Heart left ventricle (tissue), 16 donors: ENCODE results near the gene POGZ. TPM values are rescaled to one million over a fixed set of nuclear protein-coding genes. Genes with fewer than 3 reads are reported as not detected.

Source experiments
- ATAC-seq, 4 donors: fragments of 200-7000 bp; cut with Tn5 transposase; one replicate each; pipeline ENCODE4 v1.9.1; 2020 to 2022; ENCODE audit warnings: moderate library complexity in 4 of 4, mild to moderate bottlenecking in 3 of 4, moderate number of reproducible peaks in 1 of 4
- DNase-seq, 5 donors: peaks; one replicate each; pipeline ENCODE4 v3.0.0-alpha.2; 2020
- H3K27ac ChIP-seq, 12 donors: fragments of 200-600 bp; sonication (generic) in 4 of 12; one replicate each; pipeline versions ENCODE4 v1.5.0 to v1.8.0; 2016 to 2022; ENCODE audit warnings: mild to moderate bottlenecking in 2 of 12
- H3K27me3 ChIP-seq, 9 donors: fragments of 200-600 bp; sonication (generic) in 2 of 9; one replicate each; pipeline versions ENCODE4 v1.5.1 to v1.8.0; 2016 to 2022; ENCODE audit warnings: mild to moderate bottlenecking in 3 of 9
- H3K36me3 ChIP-seq, 9 donors: fragments of 200-600 bp; sonication (generic) in 2 of 9; one replicate each; pipeline versions ENCODE4 v1.5.0 to v1.8.0; 2018 to 2022; ENCODE audit warnings: mild to moderate bottlenecking in 2 of 9
- H3K4me1 ChIP-seq, 12 donors: fragments of 200-600 bp; sonication (generic) in 4 of 12; one replicate each; pipeline versions ENCODE4 v1.5.0 to v1.8.0; 2016 to 2022; ENCODE audit warnings: mild to moderate bottlenecking in 3 of 12
- H3K4me3 ChIP-seq, 12 donors: fragments of 200-600 bp; sonication (generic) in 4 of 12; one replicate each; pipeline versions ENCODE4 v1.5.0 to v1.8.0; 2017 to 2022; ENCODE audit warnings: mild to moderate bottlenecking in 9 of 12, moderate library complexity in 4 of 12
- H3K9me3 ChIP-seq, 12 donors: fragments of 200-600 bp; sonication (generic) in 4 of 12; one replicate each; pipeline versions ENCODE4 v1.5.0 to v1.8.0; 2016 to 2022; ENCODE audit warnings: mild to moderate bottlenecking in 1 of 12
- POLR2A ChIP-seq, 2 donors: fragments of 450-650 bp; IDR thresholded peaks; one replicate each; pipeline ENCODE4 v1.6.1; 2017; ENCODE audit warnings: antibody characterized with exemption in 2 of 2, mild to moderate bottlenecking in 2 of 2, moderate library complexity in 2 of 2
- WGBS, 4 donors: extraction: QIAGEN DNeasy Blood & Tissue Kit in 2 of 4; methylation state at CpG; one replicate each; pipeline versions ENCODE4 v1.1.5 to v1.1.7; 2013 to 2018; 5-methylcytosine and 5-hydroxymethylcytosine counted together
- intact Hi-C, 10 donors: fragments of 100-400 bp; cut with DNase I; formaldehyde crosslinking; loops; one replicate each; pipeline versions ENCODE4 v1.11.1 to v1.14.2; 2022
- polyA plus RNA-seq, 2 donors: library from polyadenylated mRNA; stranded (reverse); fragments of 200-250 nt; gene quantifications; one replicate each; pipeline ENCODE4 v1.2.3, GENCODE V29; 2013
- total RNA-seq, 9 donors: library from RNA; depleted of rRNA in 2 of 9; stranded (reverse); fragments of >200 nt in 2 of 9; fragmentation: NEBNext Ultra II Directional in 3 of 9; extraction: Animal tissue kit (Norgen Biotek cat#: 25700) in 3 of 9; gene quantifications; one replicate each; pipeline versions ENCODE4 v1.1.0 to v1.2.4, GENCODE V29; 2016 to 2023
- TF ChIP-seq, protein P1 (sequence below), 12 donors: fragments of 200-600 bp; sonication (generic) in 4 of 12; IDR thresholded peaks; one replicate each; pipeline versions ENCODE4 v1.5.0 to v1.8.0; 2018 to 2022; ENCODE audit warnings: antibody characterized with exemption in 12 of 12, mild to moderate bottlenecking in 5 of 12
- donor health status: ischemic (EF 13 %, LVEDD 7.1; RV severe dilation, severe dysfunction).
- donor health status: healthy with polysubstance abuse.
- donor health status: DM: no; HTN: yes; CAD: no.
- donor health status: DM: no; HTN: no; CAD: no.
- donor health status: ischemic (EF 25% LVEDD 6.9; RV normal size, moderate dysfunction).
- donor health status: ischemic (EF 25% LVEDD 5.7; RV mildly dilated, moderate dysfunction).
- donor health status: healthy.
- donor health status: DM: yes; HTN: yes; CAD: no.
- donor health status: ischemic (EF 35%, LVEDD 5.7; RV mildly dilated, moderate dysfunction).
- donor health status: nonischemic (EF 11% LVEDD 7.7; RV severe dilation, severe dysfunction).
- donor health status: DM: yes; HTN: yes; CAD: no.
- donor health status: PGD.
- donor health status: ischemic (EF 29% LVEDD 5.4; RV normal size, mild dysfunction).
- donor health status: nonischemic (EF 23%, LVEDD 6.1; RV moderate dilation, normal function).

Gene POGZ
- total and polyA plus RNA-seq, 11 donors: 11.4 to 64.3 (median 35.2) TPM

GRCh38 chr1:151416231-151416630 lies 43.1 kb downstream of the POGZ start:
- H3K4me3 ChIP-seq: no peak overlapping the region
- TF ChIP-seq POLR2A (IDR thresholded peaks at IDR 0.05): no peak
- TF ChIP-seq, protein P1, sequence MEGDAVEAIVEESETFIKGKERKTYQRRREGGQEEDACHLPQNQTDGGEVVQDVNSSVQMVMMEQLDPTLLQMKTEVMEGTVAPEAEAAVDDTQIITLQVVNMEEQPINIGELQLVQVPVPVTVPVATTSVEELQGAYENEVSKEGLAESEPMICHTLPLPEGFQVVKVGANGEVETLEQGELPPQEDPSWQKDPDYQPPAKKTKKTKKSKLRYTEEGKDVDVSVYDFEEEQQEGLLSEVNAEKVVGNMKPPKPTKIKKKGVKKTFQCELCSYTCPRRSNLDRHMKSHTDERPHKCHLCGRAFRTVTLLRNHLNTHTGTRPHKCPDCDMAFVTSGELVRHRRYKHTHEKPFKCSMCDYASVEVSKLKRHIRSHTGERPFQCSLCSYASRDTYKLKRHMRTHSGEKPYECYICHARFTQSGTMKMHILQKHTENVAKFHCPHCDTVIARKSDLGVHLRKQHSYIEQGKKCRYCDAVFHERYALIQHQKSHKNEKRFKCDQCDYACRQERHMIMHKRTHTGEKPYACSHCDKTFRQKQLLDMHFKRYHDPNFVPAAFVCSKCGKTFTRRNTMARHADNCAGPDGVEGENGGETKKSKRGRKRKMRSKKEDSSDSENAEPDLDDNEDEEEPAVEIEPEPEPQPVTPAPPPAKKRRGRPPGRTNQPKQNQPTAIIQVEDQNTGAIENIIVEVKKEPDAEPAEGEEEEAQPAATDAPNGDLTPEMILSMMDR (IDR thresholded peaks at IDR 0.05): no peak
- H3K36me3 ChIP-seq: peaks cover 0 to 100% (median 93%) of the 10 kb centered on the region in 9 donors
- intact Hi-C loops: no loop called here
- DNase-seq (no peak), ATAC-seq (no peak)
- H3K27me3 ChIP-seq: no peaks in the 10 kb centered on the region
- H3K27ac ChIP-seq: no peak overlapping the region
- no peaks in the 10 kb centered on the region for H3K4me1 ChIP-seq
- H3K9me3 ChIP-seq: no peaks in the 10 kb centered on the region
- WGBS, 4 donors: 97 to 99% (median 99%) methylated on average over 4 of the region's 4 CpGs

DNA sequence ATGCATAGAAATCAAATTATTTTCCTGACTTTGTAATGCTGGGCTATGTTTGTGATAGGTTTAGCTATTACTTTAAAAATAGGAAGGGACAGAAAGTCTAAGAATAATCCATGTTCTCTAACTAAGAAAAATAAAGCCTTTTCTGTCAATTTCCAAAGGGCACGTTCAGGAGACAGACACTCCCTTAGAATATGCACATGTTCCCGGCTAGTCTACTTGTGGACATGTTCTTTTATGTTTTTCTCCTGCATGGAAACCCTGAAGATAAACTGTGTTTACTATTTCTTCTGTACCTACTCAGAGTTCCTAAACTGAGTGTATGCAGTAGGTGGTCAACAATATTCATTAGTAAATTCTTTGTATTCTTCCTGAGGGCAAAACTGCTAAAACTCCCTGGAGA lies 47.4 kb downstream of the POGZ start:
- Histone ChIP-seq H3K4me3 (no peak overlapping the region), H3K4me1 (no peaks in the 10 kb centered on the region), H3K36me3 (peaks cover 3 to 100% (median 99%) of the 10 kb centered on the region in 9 donors), H3K27me3 (no peaks in the 10 kb centered on the region), H3K9me3 (no peaks in the 10 kb centered on the region), H3K27ac (no peak overlapping the region)
- intact Hi-C loops: no loop called here
- ATAC-seq: no peak
- DNase-seq: no peak
- WGBS, 4 donors: 76 to 91% (median 87%) methylated on average over 2 of the region's 2 CpGs
- TF ChIP-seq, protein P1 (IDR thresholded peaks at IDR 0.05): no peak
- TF ChIP-seq POLR2A (IDR thresholded peaks at IDR 0.05): no peak

GRCh38 chr1:151408891-151409290 lies 50.4 kb downstream of the POGZ start:
- Histone ChIP-seq H3K4me3 (no peak overlapping the region), H3K4me1 (peaks cover 0 to 7% (median 0%) of the 10 kb centered on the region in 12 donors), H3K9me3 (no peaks in the 10 kb centered on the region), H3K27ac (no peak overlapping the region), H3K27me3 (no peaks in the 10 kb centered on the region), H3K36me3 (peaks cover 3 to 100% (median 99%) of the 10 kb centered on the region in 9 donors)
- ATAC-seq (no peak), DNase-seq (no peak)
- intact Hi-C loops: loop anchor here in 2 of 10 donors (10.0 kb wide), 2 partner anchors 104 to 214 kb away; partner anchors contain the start of genes PIP5K1A (in 1 of the 2) and VPS72 (in 1 of the 2)
- TF ChIP-seq POLR2A (IDR thresholded peaks at IDR 0.05): no peak
- TF ChIP-seq, protein P1 (IDR thresholded peaks at IDR 0.05): no peak

GRCh38 chr1:151407304-151407703 lies 52.0 kb downstream of the POGZ start:
- H3K36me3 ChIP-seq: peaks cover 3 to 100% (median 100%) of the 10 kb centered on the region in 9 donors
- WGBS, 4 donors: 95 to 97% (median 96%) methylated on average over 3 of the region's 3 CpGs
- H3K27me3 ChIP-seq: no peaks in the 10 kb centered on the region
- peaks cover 0 to 7% (median 0%) of the 10 kb centered on the region in 12 donors for H3K4me1 ChIP-seq
- no peak for ATAC-seq
- no peak overlapping the region for H3K27ac ChIP-seq
- H3K4me3 ChIP-seq: no peak overlapping the region
- intact Hi-C loops: loop anchor here in 2 of 10 donors (10.0 kb wide), 2 partner anchors 103 to 213 kb away; partner anchors contain the start of genes PIP5K1A (in 1 of the 2) and VPS72 (in 1 of the 2)
- H3K9me3 ChIP-seq: no peaks in the 10 kb centered on the region
- TF ChIP-seq POLR2A (IDR thresholded peaks at IDR 0.05): no peak
- TF ChIP-seq, protein P1 (IDR thresholded peaks at IDR 0.05): no peak
- DNase-seq: no peak
